A673 (cell line): ENCODE data around the gene PEAK3.

Source experiments
- EZH2 ChIP-seq: fragments of 200-600 bp; sonication (generic); IDR thresholded peaks from 2 replicates; pipeline ENCODE4 v1.6.1; 2017; ENCODE audit warnings: borderline replicate concordance, low read depth, mild to moderate bottlenecking, mixed read lengths, antibody characterized with exemption, low read length; ENCODE audit not compliant: poor library complexity, severe bottlenecking
- TF ChIP-seq, protein P1 (sequence below): fragments of 300-800, 200-600 bp; sonication (generic); conservative IDR thresholded peaks from 2 replicates; pipeline ENCODE4 v1.5.1; 2017; ENCODE audit warnings: low read depth, mild to moderate bottlenecking, antibody characterized with exemption, low read length, moderate library complexity, mixed read lengths

DNA sequence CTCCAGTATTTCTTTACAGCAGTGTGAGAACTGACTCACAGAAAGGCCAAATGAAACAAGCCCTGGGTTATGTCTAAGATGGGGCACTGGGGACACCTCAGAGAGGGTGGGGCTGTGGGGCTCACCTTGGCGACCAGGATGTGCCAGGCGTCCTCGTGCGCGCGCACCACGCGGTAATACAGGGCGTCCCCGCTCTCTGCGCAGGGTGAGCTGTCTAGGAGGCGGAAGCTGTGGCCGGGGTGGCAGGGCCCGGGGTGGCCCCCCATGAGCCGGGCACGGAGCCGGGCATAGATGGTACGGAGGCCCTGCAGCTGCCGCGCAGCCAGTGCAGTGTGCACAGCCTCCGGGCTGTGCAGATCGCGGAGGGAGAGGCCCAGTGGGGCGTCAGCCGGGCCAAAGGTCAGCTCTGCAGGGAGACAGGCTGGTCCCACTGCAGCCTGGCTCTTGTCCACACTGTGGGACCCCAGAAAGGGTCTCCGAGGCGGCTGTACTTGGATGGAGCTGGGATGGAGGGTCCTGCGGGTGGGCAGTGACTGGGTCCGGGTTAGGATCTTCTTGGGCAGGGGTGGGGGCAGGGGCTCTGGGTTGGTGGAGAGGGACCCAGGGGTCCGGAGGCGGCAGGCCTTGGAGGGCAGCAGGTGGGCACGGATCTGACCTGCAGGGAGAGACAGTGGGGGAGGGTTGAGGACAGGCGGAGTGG is 3.4 kb downstream of the PEAK3 start:
- TF ChIP-seq, protein P1, sequence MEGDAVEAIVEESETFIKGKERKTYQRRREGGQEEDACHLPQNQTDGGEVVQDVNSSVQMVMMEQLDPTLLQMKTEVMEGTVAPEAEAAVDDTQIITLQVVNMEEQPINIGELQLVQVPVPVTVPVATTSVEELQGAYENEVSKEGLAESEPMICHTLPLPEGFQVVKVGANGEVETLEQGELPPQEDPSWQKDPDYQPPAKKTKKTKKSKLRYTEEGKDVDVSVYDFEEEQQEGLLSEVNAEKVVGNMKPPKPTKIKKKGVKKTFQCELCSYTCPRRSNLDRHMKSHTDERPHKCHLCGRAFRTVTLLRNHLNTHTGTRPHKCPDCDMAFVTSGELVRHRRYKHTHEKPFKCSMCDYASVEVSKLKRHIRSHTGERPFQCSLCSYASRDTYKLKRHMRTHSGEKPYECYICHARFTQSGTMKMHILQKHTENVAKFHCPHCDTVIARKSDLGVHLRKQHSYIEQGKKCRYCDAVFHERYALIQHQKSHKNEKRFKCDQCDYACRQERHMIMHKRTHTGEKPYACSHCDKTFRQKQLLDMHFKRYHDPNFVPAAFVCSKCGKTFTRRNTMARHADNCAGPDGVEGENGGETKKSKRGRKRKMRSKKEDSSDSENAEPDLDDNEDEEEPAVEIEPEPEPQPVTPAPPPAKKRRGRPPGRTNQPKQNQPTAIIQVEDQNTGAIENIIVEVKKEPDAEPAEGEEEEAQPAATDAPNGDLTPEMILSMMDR: no peak
- TF ChIP-seq EZH2: no peak
